HepG2 (cell line): ENCODE data around the gene CHST11. TPM values are rescaled to one million over a fixed set of nuclear protein-coding genes. Genes with fewer than 3 reads are reported as not detected.

Experiments
- ATAC-seq: fragments of 200-7000 bp; cut with Tn5 transposase; 3 replicates; pipeline ENCODE4 v1.9.1; 2020; ENCODE audit warnings: mild to moderate bottlenecking, moderate library complexity
- BruUV-seq: library from RNA; stranded (reverse); fragments of 400-500 nt; replicated peaks from 2 replicates; lab custom pipeline; 2021; lab: Mats Ljungman, UMichigan
- CTCF ChIA-PET: fragments of 300-600 bp; formaldehyde crosslinking; extraction: SDS; loops from one replicate; lab custom pipeline; 2021; ENCODE audit warnings: low total read pairs, inconsistent platforms, low intra/inter-chr PET ratio; lab: Yijun Ruan, JAX
- POLR2A ChIA-PET: fragments of 350-600 bp; sonication (Branson Sonifier 250); formaldehyde crosslinking; loops from one replicate; lab custom pipeline; 2020; ENCODE audit warnings: antibody characterized with exemption, inconsistent platforms; lab: Yijun Ruan, JAX
- DNase-seq: peaks from one replicate; pipeline ENCODE4 v3.0.0-alpha.2; 2015; ENCODE audit warnings: low spot score
- FAIRE-seq: peaks from 3 replicates; lab custom pipeline; 2011; peaks lifted over from hg19 to GRCh38; lab: Jason Lieb, UNC
- H2AFZ ChIP-seq: one replicate; pipeline ENCODE4 v1.6.1; 2011; ENCODE audit warnings: low read length, inconsistent platforms
- H3K27ac ChIP-seq: fragments of 300-600 bp; 3 replicates; pipeline ENCODE4 v1.8.0; 2011; ENCODE audit warnings: mixed run types, mild to moderate bottlenecking, mixed read lengths, low read length, inconsistent platforms; ENCODE audit not compliant: insufficient read depth; ENCODE audit errors: extremely low read length
- H3K27me3 ChIP-seq, 2 experiments: fragments of 200-600 bp in 1 of 2; 2 replicates in 1 of 2; 3 replicates in 1 of 2; pipeline versions ENCODE4 v1.6.0 to v1.8.0; 2011; ENCODE audit warnings: low read length in 2 of 2, mild to moderate bottlenecking in 2 of 2, moderate library complexity in 2 of 2, inconsistent platforms in 1 of 2; ENCODE audit not compliant: insufficient read depth in 2 of 2, control insufficient read depth in 1 of 2
- H3K36me3 ChIP-seq, 2 experiments: fragments of 200-600 bp in 1 of 2; replicated peaks in 1 of 2; 2 replicates in 1 of 2; 3 replicates in 1 of 2; pipeline versions ENCODE4 v1.5.1 to v1.8.0; 2011; ENCODE audit warnings: low read length in 2 of 2, inconsistent platforms in 1 of 2; ENCODE audit not compliant: insufficient read depth in 2 of 2, control insufficient read depth in 1 of 2
- H3K4me1 ChIP-seq: 2 replicates; pipeline ENCODE4 v1.5.1; 2012; ENCODE audit warnings: low read length, inconsistent platforms; ENCODE audit not compliant: insufficient read depth
- H3K4me2 ChIP-seq: 2 replicates; pipeline ENCODE4 v1.6.0; 2011; ENCODE audit warnings: low read depth, low read length, inconsistent platforms
- H3K4me3 ChIP-seq, 3 experiments: fragments of 200-600 bp in 1 of 3; sonication (generic), shearing (Covaris generic) in 1 of 3; replicated peaks in 1 of 3; 2 replicates each; pipeline ENCODE4 v1.5.1; 2011 to 2016; ENCODE audit warnings: low read length in 3 of 3, inconsistent platforms in 2 of 3, low read depth in 2 of 3, mild to moderate bottlenecking in 2 of 3, control low read depth in 1 of 3, mixed read lengths in 1 of 3; ENCODE audit not compliant: insufficient read depth in 1 of 3
- H3K79me2 ChIP-seq: one replicate; pipeline ENCODE4 v1.6.1; 2011; ENCODE audit warnings: low read length, inconsistent platforms; ENCODE audit not compliant: insufficient read depth
- H3K9ac ChIP-seq: 2 replicates; pipeline ENCODE4 v1.6.0; 2011; ENCODE audit warnings: mild to moderate bottlenecking, low read depth, low read length, inconsistent platforms; ENCODE audit not compliant: insufficient read depth
- H3K9me3 ChIP-seq: 2 replicates; pipeline ENCODE4 v1.5.1; 2012; ENCODE audit warnings: mild to moderate bottlenecking, low read length
- H4K20me1 ChIP-seq: 2 replicates; pipeline ENCODE4 v1.6.0; 2011; ENCODE audit warnings: inconsistent platforms, mild to moderate bottlenecking, low read length, moderate library complexity; ENCODE audit not compliant: insufficient read depth
- ATF2 ChIP-seq: sonication (generic); formaldehyde crosslinking; IDR thresholded peaks from 2 replicates; pipeline ENCODE4 v1.4.0; 2020; ENCODE audit warnings: missing genetic modification reagents
- HDAC2 ChIP-seq: sonication (generic); formaldehyde crosslinking; IDR thresholded peaks from 2 replicates; pipeline ENCODE4 v1.4.0; 2020; ENCODE audit warnings: missing genetic modification reagents
- MAF1 ChIP-seq: sonication (generic); formaldehyde crosslinking; IDR thresholded peaks from 2 replicates; pipeline ENCODE4 v1.5.0; 2020; ENCODE audit warnings: missing genetic modification reagents, borderline replicate concordance
- SIX4 ChIP-seq: sonication (generic); formaldehyde crosslinking; IDR thresholded peaks from 2 replicates; pipeline ENCODE4 v1.4.0; 2020; ENCODE audit warnings: missing genetic modification reagents
- SMAD9 ChIP-seq: sonication (generic); formaldehyde crosslinking; IDR thresholded peaks from 2 replicates; pipeline ENCODE4 v1.5.1; 2020; ENCODE audit warnings: mild to moderate bottlenecking, missing genetic modification reagents
- SNAI1 ChIP-seq: sonication (generic); formaldehyde crosslinking; IDR thresholded peaks from 2 replicates; pipeline ENCODE4 v1.5.0; 2020; ENCODE audit warnings: mild to moderate bottlenecking, missing genetic modification reagents, borderline replicate concordance
- SPEN ChIP-seq: sonication (generic); formaldehyde crosslinking; IDR thresholded peaks from 2 replicates; pipeline ENCODE4 v1.5.1; 2020; ENCODE audit warnings: low read depth, mild to moderate bottlenecking, missing genetic modification reagents
- ZMYM2 ChIP-seq: sonication (generic); formaldehyde crosslinking; IDR thresholded peaks from 2 replicates; pipeline ENCODE4 v1.8.0; 2022; ENCODE audit warnings: mild to moderate bottlenecking, missing genetic modification reagents
- ZUFSP ChIP-seq: sonication (generic); formaldehyde crosslinking; IDR thresholded peaks from 2 replicates; pipeline ENCODE4 v1.9.0; 2021; ENCODE audit warnings: missing genetic modification reagents, mild to moderate bottlenecking, borderline replicate concordance
- WGBS: methylation state at CpG from one replicate; pipeline ENCODE4 v1.1.6; 2017; ENCODE audit warnings: low lambda C conversion rate; 5-methylcytosine and 5-hydroxymethylcytosine counted together
- in situ Hi-C: cut with HindIII; loops from 2 replicates; pipeline ENCODE4 v1.10.0; 2017; ENCODE audit warnings: low pct_unique_long_range_greater_than_20kb; ENCODE audit not compliant: extremely low pct_ligation_motif_present
- intact Hi-C: fragments of 100-400 bp; cut with micrococcal nuclease; formaldehyde crosslinking; loops from one replicate; pipeline ENCODE4 v1.10.0; 2022; ENCODE audit not compliant: unreplicated experiment
- polyA plus RNA-seq, 8 experiments: library from polyadenylated mRNA; depleted of rRNA in 3 of 8; stranded (reverse) in 7 of 8; unstranded in 1 of 8; fragments of >200 nt; fragmentation: Illumina TruSeq in 4 of 8; extraction: Trizol in 4 of 8; gene quantifications; 2 replicates each; pipeline versions ENCODE4 v1.2.1 to v1.2.3, GENCODE V29; 2011 to 2016; ENCODE audit warnings: low read depth in 4 of 8, missing spikeins in 1 of 8, mixed read lengths in 1 of 8; ENCODE audit not compliant: insufficient read depth in 1 of 8
- total RNA-seq, 5 experiments: library from RNA; depleted of rRNA; stranded (reverse); fragments of >200 nt; fragmentation: Illumina TruSeq; extraction: Trizol; gene quantifications; 2 replicates each; pipeline ENCODE4 v1.2.3, GENCODE V29; 2016; ENCODE audit warnings: low read depth in 1 of 5
- TF ChIP-seq, protein P1 (sequence below): sonication (generic); formaldehyde crosslinking; IDR thresholded peaks from 2 replicates; pipeline ENCODE4 v1.4.0; 2020; ENCODE audit warnings: missing genetic modification reagents, mild to moderate bottlenecking, borderline replicate concordance

The CHST11 gene
- total and polyA plus RNA-seq, 2 of the 13 experiments (the other 11 are each of a cell fraction or from before 2014, with no cell fraction given) = 0.15 TPM; not detected in 1

GRCh38 chr12:104463368-104463767, 6.6 kb downstream of the CHST11 start:
- DNase-seq = no peak
- intact Hi-C loops (no loop called here), in situ Hi-C loops (no loop called here)
- Histone ChIP-seq H3K9me3 (no peaks in the 10 kb centered on the region), H3K36me3 (no peaks in the 10 kb centered on the region), H3K79me2 (no peaks in the 10 kb centered on the region), H4K20me1 (no peaks in the 10 kb centered on the region), H3K4me3 (no peak overlapping the region), H2AFZ (no peak overlapping the region), H3K4me2 (no peak overlapping the region), H3K27me3 (peaks cover 3 to 23% of the 10 kb centered on the region in 2 experiments; a peak in 4 of 5 replicates), H3K27ac (no peak overlapping the region), H3K9ac (no peak overlapping the region), H3K4me1 (no peaks in the 10 kb centered on the region)
- ATAC-seq = no peak
- ChIA-PET CTCF (no interaction called here), POLR2A (no interaction called here)
- no TSS peak for BruUV-seq
- no peak for FAIRE-seq
- no peak for TF ChIP-seq SIX4 (CRISPR knock-in tag)
- TF ChIP-seq HDAC2 (CRISPR knock-in tag) = no peak
- no peak for TF ChIP-seq MAF1 (CRISPR knock-in tag)
- TF ChIP-seq SPEN (CRISPR knock-in tag) = no peak
- no peak for TF ChIP-seq SNAI1 (CRISPR knock-in tag)
- TF ChIP-seq, protein P1, sequence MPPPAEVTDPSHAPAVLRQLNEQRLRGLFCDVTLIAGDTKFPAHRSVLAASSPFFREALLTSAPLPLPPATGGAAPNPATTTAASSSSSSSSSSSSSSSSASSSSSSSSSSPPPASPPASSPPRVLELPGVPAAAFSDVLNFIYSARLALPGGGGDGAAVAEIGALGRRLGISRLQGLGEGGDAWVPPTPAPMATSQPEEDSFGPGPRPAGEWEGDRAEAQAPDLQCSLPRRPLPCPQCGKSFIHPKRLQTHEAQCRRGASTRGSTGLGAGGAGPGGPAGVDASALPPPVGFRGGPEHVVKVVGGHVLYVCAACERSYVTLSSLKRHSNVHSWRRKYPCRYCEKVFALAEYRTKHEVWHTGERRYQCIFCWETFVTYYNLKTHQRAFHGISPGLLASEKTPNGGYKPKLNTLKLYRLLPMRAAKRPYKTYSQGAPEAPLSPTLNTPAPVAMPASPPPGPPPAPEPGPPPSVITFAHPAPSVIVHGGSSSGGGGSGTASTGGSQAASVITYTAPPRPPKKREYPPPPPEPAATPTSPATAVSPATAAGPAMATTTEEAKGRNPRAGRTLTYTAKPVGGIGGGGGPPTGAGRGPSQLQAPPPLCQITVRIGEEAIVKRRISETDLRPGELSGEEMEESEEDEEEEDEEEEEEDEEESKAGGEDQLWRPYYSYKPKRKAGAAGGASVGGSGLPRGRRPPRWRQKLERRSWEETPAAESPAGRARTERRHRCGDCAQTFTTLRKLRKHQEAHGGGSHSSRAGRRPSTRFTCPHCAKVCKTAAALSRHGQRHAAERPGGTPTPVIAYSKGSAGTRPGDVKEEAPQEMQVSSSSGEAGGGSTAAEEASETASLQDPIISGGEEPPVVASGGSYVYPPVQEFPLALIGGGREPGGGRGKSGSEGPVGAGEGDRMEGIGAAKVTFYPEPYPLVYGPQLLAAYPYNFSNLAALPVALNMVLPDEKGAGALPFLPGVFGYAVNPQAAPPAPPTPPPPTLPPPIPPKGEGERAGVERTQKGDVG (CRISPR knock-in tag) = no peak
- no peak for TF ChIP-seq ZUFSP (CRISPR knock-in tag)
- no peak for TF ChIP-seq ATF2 (CRISPR knock-in tag)
- no peak for TF ChIP-seq SMAD9 (CRISPR knock-in tag)
- no peak for TF ChIP-seq ZMYM2 (CRISPR knock-in tag)
- WGBS = 90% methylated on average over 1 of the region's 1 CpG
